ENCODE data around the gene IMMP2L. TPM values are rescaled to one million over a fixed set of nuclear protein-coding genes. Genes with fewer than 3 reads are reported as not detected.

The IMMP2L gene
- total RNA-seq, 1 experiment from 2014 or later: 8.8 TPM

DNA sequence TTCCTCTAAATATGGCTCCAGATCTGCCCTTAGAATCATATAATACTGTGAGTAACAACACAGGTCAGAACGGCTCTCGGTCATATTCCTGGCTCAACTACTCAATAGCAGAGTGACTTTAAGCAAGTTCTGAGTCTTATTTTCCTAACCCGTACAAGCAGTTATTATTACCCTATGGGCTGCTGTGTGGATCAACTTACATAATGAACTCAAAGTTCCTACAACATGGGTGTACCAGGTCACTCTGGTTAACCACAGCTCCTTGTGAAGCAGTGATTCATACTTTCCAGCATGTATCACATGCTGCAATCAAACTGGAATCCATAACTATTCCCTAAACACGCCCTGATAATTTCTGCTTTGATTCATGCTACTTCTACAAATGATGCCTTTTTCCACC lies 364.0 kb downstream of the IMMP2L start:
- CTCF ChIA-PET: no interaction called here
- TF ChIP-seq TCF7L2 (IDR thresholded peaks at IDR 0.05; ENCODE audit: low read depth, low read length): no peak
- TF ChIP-seq POLR2AphosphoS5 (IDR thresholded peaks at IDR 0.05; ENCODE audit: low read depth, low read length): no peak
- no peak for TF ChIP-seq SIN3A (IDR thresholded peaks at IDR 0.05; ENCODE audit: borderline replicate concordance, insufficient read depth, low read depth, low read length)
- TF ChIP-seq, protein P1, sequence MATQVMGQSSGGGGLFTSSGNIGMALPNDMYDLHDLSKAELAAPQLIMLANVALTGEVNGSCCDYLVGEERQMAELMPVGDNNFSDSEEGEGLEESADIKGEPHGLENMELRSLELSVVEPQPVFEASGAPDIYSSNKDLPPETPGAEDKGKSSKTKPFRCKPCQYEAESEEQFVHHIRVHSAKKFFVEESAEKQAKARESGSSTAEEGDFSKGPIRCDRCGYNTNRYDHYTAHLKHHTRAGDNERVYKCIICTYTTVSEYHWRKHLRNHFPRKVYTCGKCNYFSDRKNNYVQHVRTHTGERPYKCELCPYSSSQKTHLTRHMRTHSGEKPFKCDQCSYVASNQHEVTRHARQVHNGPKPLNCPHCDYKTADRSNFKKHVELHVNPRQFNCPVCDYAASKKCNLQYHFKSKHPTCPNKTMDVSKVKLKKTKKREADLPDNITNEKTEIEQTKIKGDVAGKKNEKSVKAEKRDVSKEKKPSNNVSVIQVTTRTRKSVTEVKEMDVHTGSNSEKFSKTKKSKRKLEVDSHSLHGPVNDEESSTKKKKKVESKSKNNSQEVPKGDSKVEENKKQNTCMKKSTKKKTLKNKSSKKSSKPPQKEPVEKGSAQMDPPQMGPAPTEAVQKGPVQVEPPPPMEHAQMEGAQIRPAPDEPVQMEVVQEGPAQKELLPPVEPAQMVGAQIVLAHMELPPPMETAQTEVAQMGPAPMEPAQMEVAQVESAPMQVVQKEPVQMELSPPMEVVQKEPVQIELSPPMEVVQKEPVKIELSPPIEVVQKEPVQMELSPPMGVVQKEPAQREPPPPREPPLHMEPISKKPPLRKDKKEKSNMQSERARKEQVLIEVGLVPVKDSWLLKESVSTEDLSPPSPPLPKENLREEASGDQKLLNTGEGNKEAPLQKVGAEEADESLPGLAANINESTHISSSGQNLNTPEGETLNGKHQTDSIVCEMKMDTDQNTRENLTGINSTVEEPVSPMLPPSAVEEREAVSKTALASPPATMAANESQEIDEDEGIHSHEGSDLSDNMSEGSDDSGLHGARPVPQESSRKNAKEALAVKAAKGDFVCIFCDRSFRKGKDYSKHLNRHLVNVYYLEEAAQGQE (IDR thresholded peaks at IDR 0.05; ENCODE audit: insufficient read depth in 1 of 2, low read depth in 2 of 2, low read length in 1 of 2): no peak
- TF ChIP-seq, protein P2, sequence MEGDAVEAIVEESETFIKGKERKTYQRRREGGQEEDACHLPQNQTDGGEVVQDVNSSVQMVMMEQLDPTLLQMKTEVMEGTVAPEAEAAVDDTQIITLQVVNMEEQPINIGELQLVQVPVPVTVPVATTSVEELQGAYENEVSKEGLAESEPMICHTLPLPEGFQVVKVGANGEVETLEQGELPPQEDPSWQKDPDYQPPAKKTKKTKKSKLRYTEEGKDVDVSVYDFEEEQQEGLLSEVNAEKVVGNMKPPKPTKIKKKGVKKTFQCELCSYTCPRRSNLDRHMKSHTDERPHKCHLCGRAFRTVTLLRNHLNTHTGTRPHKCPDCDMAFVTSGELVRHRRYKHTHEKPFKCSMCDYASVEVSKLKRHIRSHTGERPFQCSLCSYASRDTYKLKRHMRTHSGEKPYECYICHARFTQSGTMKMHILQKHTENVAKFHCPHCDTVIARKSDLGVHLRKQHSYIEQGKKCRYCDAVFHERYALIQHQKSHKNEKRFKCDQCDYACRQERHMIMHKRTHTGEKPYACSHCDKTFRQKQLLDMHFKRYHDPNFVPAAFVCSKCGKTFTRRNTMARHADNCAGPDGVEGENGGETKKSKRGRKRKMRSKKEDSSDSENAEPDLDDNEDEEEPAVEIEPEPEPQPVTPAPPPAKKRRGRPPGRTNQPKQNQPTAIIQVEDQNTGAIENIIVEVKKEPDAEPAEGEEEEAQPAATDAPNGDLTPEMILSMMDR (IDR thresholded peaks at IDR 0.05): no peak
- in situ Hi-C loops (cut with HindIII; ENCODE audit: low pct_unique_long_range_greater_than_20kb, low sequenced_read_pairs) (no loop called here), intact Hi-C loops (cut with micrococcal nuclease; ENCODE audit: unreplicated experiment) (no loop called here)
- H3K4me3 ChIP-seq (ENCODE audit: low read depth in 2 of 2, low read length in 2 of 2): no peak overlapping the region
- H3K27ac ChIP-seq (ENCODE audit: low read length): no peak overlapping the region
- BruUV-seq (replicated peaks): no TSS peak
- POLR2A ChIA-PET: no interaction called here
- peak; percentile 92 for DNase-seq (ENCODE audit: low read depth, low spot score)
- H3K36me3 ChIP-seq (ENCODE audit: control insufficient read depth, insufficient read depth, low read length): no peaks in the 10 kb centered on the region
- H3K9me3 ChIP-seq (ENCODE audit: control insufficient read depth, insufficient read depth, low read depth, low read length): no peaks in the 10 kb centered on the region
- ATAC-seq: peak; percentile 95
- no peaks in the 10 kb centered on the region for H3K27me3 ChIP-seq (ENCODE audit: control insufficient read depth, insufficient read depth, low read length)
- H3K4me1 ChIP-seq (ENCODE audit: control insufficient read depth, insufficient read depth, low read length): no peaks in the 10 kb centered on the region

DNA sequence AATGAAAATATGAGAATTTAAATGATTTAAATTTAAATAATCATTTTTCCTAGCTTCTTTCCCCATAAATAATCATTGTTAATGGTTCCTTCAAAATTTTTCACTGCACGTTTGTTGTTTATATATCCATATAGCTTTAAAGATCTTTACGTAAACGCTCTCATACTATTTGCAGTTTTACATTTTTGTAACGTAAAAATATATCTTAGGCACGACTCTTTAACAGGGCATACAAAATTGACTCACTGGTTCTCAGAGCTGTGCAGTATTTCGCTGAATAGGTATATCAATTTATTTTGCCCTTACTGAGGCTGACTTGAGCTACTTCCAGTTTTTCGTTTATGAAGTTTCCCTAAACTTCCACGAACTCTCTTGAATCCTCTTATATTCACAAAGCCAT lies 365.6 kb downstream of the IMMP2L start:
- intact Hi-C loops (cut with micrococcal nuclease; ENCODE audit: unreplicated experiment) (no loop called here), in situ Hi-C loops (cut with HindIII; ENCODE audit: low pct_unique_long_range_greater_than_20kb, low sequenced_read_pairs) (no loop called here)
- DNase-seq (ENCODE audit: low read depth, low spot score) (no peak), ATAC-seq (no peak)
- no peaks in the 10 kb centered on the region for H3K9me3 ChIP-seq (ENCODE audit: control insufficient read depth, insufficient read depth, low read depth, low read length)
- no peaks in the 10 kb centered on the region for H3K27me3 ChIP-seq (ENCODE audit: control insufficient read depth, insufficient read depth, low read length)
- ChIA-PET CTCF (no interaction called here), POLR2A (no interaction called here)
- no TSS peak for BruUV-seq (replicated peaks)
- TF ChIP-seq, protein P2 (IDR thresholded peaks at IDR 0.05): no peak
- no peak overlapping the region for H3K27ac ChIP-seq (ENCODE audit: low read length)
- no peak overlapping the region for H3K4me3 ChIP-seq (ENCODE audit: low read depth in 2 of 2, low read length in 2 of 2)
- no peaks in the 10 kb centered on the region for H3K4me1 ChIP-seq (ENCODE audit: control insufficient read depth, insufficient read depth, low read length)
- no peaks in the 10 kb centered on the region for H3K36me3 ChIP-seq (ENCODE audit: control insufficient read depth, insufficient read depth, low read length)
